ENCODE results near the gene TSPAN10. TPM values are rescaled to one million over a fixed set of nuclear protein-coding genes. Genes with fewer than 3 reads are reported as not detected.

Gene TSPAN10
- total RNA-seq, 1 experiment from 2014 or later = 4.0 TPM

- Mint-ChIP-seq H3K27ac (ENCODE audit: unreplicated experiment) (no peak overlapping the region), H3K36me3 (ENCODE audit: insufficient read depth, unreplicated experiment) (no peaks in the 10 kb centered on the region), H3K9me3 (ENCODE audit: unreplicated experiment) (no peaks in the 10 kb centered on the region), H3K27me3 (ENCODE audit: insufficient read depth, unreplicated experiment) (no peaks in the 10 kb centered on the region), H3K4me3 (ENCODE audit: unreplicated experiment) (no peak overlapping the region), H3K4me1 (ENCODE audit: low read depth, unreplicated experiment) (peaks cover 6% of the 10 kb centered on the region)
- H3K9me3 ChIP-seq = peaks cover 10% of the 10 kb centered on the region
- ChIA-PET CTCF (no interaction called here), POLR2A (no interaction called here)
- no peaks in the 10 kb centered on the region for H3K27me3 ChIP-seq (replicated peaks; ENCODE audit: control insufficient read depth, insufficient read depth, low read length)
- BruUV-seq (replicated peaks) = no TSS peak
- no peaks in the 10 kb centered on the region for H3K36me3 ChIP-seq (ENCODE audit: control insufficient read depth, insufficient read depth, low read length)
- no peaks in the 10 kb centered on the region for H3K4me1 ChIP-seq
- no peak overlapping the region for H3K4me3 ChIP-seq (ENCODE audit: low read depth, low read length)
- intact Hi-C loops (cut with micrococcal nuclease; ENCODE audit: unreplicated experiment) = no loop called here
- no peak for DNase-seq
- TF ChIP-seq CTCF (IDR thresholded peaks at IDR 0.05; ENCODE audit: insufficient read depth in 1 of 2, low read depth in 1 of 2, low read length in 1 of 2, severe bottlenecking in 1 of 2, unreplicated experiment in 1 of 2) = no peak
These were observed 14.7 kb downstream of the TSPAN10 start for GRCh38 chr17:81651692-81652091.

GRCh38 chr17:81652906-81653771, 16.1 kb downstream of the TSPAN10 start:
- no peak for DNase-seq
- no peaks in the 10 kb centered on the region for H3K36me3 Mint-ChIP-seq (ENCODE audit: insufficient read depth, unreplicated experiment)
- H3K4me3 Mint-ChIP-seq (ENCODE audit: unreplicated experiment) = no peak overlapping the region
- Histone ChIP-seq H3K9me3 (peaks cover 10% of the 10 kb centered on the region), H3K36me3 (ENCODE audit: control insufficient read depth, insufficient read depth, low read length) (no peaks in the 10 kb centered on the region), H3K27me3 (replicated peaks; ENCODE audit: control insufficient read depth, insufficient read depth, low read length) (no peaks in the 10 kb centered on the region), H3K4me1 (no peaks in the 10 kb centered on the region), H3K4me3 (ENCODE audit: low read depth, low read length) (no peak overlapping the region)
- ChIA-PET CTCF (no interaction called here), POLR2A (no interaction called here)
- intact Hi-C loops (cut with micrococcal nuclease; ENCODE audit: unreplicated experiment) = no loop called here
- no TSS peak for BruUV-seq (replicated peaks)
- no peak overlapping the region for H3K27ac Mint-ChIP-seq (ENCODE audit: unreplicated experiment)
- no peak for TF ChIP-seq CTCF (IDR thresholded peaks at IDR 0.05; ENCODE audit: insufficient read depth in 1 of 2, low read depth in 1 of 2, low read length in 1 of 2, severe bottlenecking in 1 of 2, unreplicated experiment in 1 of 2)
- H3K9me3 Mint-ChIP-seq (ENCODE audit: unreplicated experiment) = no peaks in the 10 kb centered on the region
- H3K27me3 Mint-ChIP-seq (ENCODE audit: insufficient read depth, unreplicated experiment) = no peaks in the 10 kb centered on the region
- peaks cover 6% of the 10 kb centered on the region for H3K4me1 Mint-ChIP-seq (ENCODE audit: low read depth, unreplicated experiment)

DNA sequence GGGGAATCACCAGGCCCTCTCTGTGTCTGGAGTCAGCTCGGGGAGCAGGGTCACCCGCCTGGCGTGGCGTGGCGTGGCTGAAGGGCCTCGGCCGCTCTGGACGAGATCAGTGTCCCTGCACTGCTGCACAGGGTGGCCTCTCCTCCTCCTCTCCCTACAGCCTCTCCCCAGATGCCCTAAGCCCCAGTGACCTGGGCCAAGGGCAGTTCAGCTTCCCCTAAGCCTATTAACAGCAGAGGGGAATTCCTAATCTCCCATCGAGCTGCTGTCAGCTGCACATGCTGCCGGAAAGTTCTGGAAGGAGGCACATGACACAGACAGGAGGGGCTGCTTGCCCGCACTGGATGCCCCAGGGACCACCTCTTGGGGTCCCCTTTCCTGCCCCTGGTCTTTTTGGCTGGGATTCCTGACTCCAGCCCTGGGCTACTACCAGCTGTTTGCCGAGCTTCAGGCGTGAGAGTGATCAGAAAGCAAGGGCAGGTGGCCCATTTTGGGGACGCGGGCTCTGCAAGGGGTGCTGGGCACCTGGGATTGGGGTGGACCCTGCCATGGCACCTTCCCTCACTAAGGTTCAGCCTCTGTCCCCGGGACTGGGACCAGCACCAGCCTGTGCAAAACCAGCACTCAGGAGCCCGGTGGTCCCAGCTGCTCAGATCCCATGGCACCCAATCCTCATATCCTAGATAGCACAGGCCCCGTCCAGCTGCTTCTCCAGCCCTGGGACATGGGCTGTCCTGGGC, 18.6 kb downstream of the TSPAN10 start:
- Mint-ChIP-seq H3K27me3 (ENCODE audit: insufficient read depth, unreplicated experiment) (no peaks in the 10 kb centered on the region), H3K4me3 (ENCODE audit: unreplicated experiment) (no peak overlapping the region), H3K4me1 (ENCODE audit: low read depth, unreplicated experiment) (peaks cover 6% of the 10 kb centered on the region), H3K36me3 (ENCODE audit: insufficient read depth, unreplicated experiment) (no peaks in the 10 kb centered on the region), H3K27ac (ENCODE audit: unreplicated experiment) (no peak overlapping the region), H3K9me3 (ENCODE audit: unreplicated experiment) (no peaks in the 10 kb centered on the region)
- no peak for TF ChIP-seq CTCF (IDR thresholded peaks at IDR 0.05; ENCODE audit: insufficient read depth in 1 of 2, low read depth in 1 of 2, low read length in 1 of 2, severe bottlenecking in 1 of 2, unreplicated experiment in 1 of 2)
- ChIA-PET POLR2A (interaction anchor here (1.3 kb wide), 1 partner anchor 11 kb away, joined by 4 read pairs; the partner anchor contains the start of gene CCDC137), CTCF (interaction anchor here (0.6 kb wide), 1 partner anchor 128 kb away, joined by 3 read pairs; no protein-coding TSS in a partner anchor)
- intact Hi-C loops (cut with micrococcal nuclease; ENCODE audit: unreplicated experiment) = no loop called here
- Histone ChIP-seq H3K4me3 (ENCODE audit: low read depth, low read length) (no peak overlapping the region), H3K27me3 (replicated peaks; ENCODE audit: control insufficient read depth, insufficient read depth, low read length) (no peaks in the 10 kb centered on the region), H3K4me1 (peaks cover 13% of the 10 kb centered on the region), H3K9me3 (no peaks in the 10 kb centered on the region), H3K36me3 (ENCODE audit: control insufficient read depth, insufficient read depth, low read length) (no peaks in the 10 kb centered on the region)
- no peak for DNase-seq
- BruUV-seq (replicated peaks) = no TSS peak

Data from Caco-2 (cell line).